ENCODE results near the gene TMCO4.

DNA sequence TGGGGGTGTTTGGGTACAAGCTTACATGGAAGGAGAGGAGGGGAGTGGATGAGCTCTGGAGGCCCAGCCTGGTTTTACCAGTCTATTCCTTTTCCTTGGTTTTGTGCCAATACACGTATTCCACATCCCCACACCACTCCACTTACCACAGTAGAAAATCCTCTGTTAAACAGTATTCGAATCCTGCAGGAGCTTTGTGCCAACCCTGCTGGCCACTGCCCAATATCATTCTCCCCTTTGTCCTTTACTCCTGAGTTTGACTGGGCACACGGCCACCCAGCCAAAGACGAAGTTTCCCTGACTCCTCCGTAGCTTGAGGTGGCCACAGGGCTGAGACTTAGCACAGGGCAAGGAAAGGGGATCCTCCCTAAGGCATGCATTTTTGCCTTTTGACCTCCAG is 61.6 kb downstream of the TMCO4 start:
- TF ChIP-seq YY1 (tag by site-specific recombination; IDR thresholded peaks at IDR 0.05) = no peak
- TF ChIP-seq, protein P1, sequence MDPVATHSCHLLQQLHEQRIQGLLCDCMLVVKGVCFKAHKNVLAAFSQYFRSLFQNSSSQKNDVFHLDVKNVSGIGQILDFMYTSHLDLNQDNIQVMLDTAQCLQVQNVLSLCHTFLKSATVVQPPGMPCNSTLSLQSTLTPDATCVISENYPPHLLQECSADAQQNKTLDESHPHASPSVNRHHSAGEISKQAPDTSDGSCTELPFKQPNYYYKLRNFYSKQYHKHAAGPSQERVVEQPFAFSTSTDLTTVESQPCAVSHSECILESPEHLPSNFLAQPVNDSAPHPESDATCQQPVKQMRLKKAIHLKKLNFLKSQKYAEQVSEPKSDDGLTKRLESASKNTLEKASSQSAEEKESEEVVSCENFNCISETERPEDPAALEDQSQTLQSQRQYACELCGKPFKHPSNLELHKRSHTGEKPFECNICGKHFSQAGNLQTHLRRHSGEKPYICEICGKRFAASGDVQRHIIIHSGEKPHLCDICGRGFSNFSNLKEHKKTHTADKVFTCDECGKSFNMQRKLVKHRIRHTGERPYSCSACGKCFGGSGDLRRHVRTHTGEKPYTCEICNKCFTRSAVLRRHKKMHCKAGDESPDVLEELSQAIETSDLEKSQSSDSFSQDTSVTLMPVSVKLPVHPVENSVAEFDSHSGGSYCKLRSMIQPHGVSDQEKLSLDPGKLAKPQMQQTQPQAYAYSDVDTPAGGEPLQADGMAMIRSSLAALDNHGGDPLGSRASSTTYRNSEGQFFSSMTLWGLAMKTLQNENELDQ (tag by site-specific recombination; IDR thresholded peaks at IDR 0.05; ENCODE audit: low read depth) = no peak
- TF ChIP-seq, protein P2, sequence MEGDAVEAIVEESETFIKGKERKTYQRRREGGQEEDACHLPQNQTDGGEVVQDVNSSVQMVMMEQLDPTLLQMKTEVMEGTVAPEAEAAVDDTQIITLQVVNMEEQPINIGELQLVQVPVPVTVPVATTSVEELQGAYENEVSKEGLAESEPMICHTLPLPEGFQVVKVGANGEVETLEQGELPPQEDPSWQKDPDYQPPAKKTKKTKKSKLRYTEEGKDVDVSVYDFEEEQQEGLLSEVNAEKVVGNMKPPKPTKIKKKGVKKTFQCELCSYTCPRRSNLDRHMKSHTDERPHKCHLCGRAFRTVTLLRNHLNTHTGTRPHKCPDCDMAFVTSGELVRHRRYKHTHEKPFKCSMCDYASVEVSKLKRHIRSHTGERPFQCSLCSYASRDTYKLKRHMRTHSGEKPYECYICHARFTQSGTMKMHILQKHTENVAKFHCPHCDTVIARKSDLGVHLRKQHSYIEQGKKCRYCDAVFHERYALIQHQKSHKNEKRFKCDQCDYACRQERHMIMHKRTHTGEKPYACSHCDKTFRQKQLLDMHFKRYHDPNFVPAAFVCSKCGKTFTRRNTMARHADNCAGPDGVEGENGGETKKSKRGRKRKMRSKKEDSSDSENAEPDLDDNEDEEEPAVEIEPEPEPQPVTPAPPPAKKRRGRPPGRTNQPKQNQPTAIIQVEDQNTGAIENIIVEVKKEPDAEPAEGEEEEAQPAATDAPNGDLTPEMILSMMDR (tag by site-specific recombination; IDR thresholded peaks at IDR 0.05) = no peak
- TF ChIP-seq, protein P3, sequence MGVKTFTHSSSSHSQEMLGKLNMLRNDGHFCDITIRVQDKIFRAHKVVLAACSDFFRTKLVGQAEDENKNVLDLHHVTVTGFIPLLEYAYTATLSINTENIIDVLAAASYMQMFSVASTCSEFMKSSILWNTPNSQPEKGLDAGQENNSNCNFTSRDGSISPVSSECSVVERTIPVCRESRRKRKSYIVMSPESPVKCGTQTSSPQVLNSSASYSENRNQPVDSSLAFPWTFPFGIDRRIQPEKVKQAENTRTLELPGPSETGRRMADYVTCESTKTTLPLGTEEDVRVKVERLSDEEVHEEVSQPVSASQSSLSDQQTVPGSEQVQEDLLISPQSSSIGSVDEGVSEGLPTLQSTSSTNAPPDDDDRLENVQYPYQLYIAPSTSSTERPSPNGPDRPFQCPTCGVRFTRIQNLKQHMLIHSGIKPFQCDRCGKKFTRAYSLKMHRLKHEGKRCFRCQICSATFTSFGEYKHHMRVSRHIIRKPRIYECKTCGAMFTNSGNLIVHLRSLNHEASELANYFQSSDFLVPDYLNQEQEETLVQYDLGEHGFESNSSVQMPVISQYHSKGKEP (tag by site-specific recombination; IDR thresholded peaks at IDR 0.05) = no peak
- TF ChIP-seq, protein P4, sequence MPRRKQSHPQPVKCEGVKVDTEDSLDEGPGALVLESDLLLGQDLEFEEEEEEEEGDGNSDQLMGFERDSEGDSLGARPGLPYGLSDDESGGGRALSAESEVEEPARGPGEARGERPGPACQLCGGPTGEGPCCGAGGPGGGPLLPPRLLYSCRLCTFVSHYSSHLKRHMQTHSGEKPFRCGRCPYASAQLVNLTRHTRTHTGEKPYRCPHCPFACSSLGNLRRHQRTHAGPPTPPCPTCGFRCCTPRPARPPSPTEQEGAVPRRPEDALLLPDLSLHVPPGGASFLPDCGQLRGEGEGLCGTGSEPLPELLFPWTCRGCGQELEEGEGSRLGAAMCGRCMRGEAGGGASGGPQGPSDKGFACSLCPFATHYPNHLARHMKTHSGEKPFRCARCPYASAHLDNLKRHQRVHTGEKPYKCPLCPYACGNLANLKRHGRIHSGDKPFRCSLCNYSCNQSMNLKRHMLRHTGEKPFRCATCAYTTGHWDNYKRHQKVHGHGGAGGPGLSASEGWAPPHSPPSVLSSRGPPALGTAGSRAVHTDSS (tag by site-specific recombination; IDR thresholded peaks at IDR 0.05) = no peak
- TF ChIP-seq ZNF146 (tag by site-specific recombination; IDR thresholded peaks at IDR 0.05) = no peak
- TF ChIP-seq MZF1 (tag by site-specific recombination; IDR thresholded peaks at IDR 0.05; ENCODE audit: borderline replicate concordance) = no peak
- TF ChIP-seq SP2 (tag by site-specific recombination; IDR thresholded peaks at IDR 0.05) = no peak
